Fibroblast of lung (primary cell): Measurements from ENCODE around the gene ZNF608.

Source experiments
- EZH2 ChIP-seq: IDR thresholded peaks from 2 replicates; pipeline ENCODE4 v1.5.1; 2012; ENCODE audit warnings: low read length, control low read depth, mild to moderate bottlenecking; ENCODE audit errors: missing control alignments
- TF ChIP-seq, protein P1 (sequence below), 2 donors: IDR thresholded peaks in 1 of 2; conservative IDR thresholded peaks in 1 of 2; 1 replicate in 1 of 2; 2 replicates in 1 of 2; pipeline ENCODE4 v1.5.1; 2011 to 2012; ENCODE audit warnings: low read length in 2 of 2, control low read depth in 1 of 2, inconsistent platforms in 1 of 2, low read depth in 1 of 2, mild to moderate bottlenecking in 1 of 2

GRCh38 chr5:124760608-124761007, 14.2 kb upstream of the ZNF608 start:
- TF ChIP-seq, protein P1, sequence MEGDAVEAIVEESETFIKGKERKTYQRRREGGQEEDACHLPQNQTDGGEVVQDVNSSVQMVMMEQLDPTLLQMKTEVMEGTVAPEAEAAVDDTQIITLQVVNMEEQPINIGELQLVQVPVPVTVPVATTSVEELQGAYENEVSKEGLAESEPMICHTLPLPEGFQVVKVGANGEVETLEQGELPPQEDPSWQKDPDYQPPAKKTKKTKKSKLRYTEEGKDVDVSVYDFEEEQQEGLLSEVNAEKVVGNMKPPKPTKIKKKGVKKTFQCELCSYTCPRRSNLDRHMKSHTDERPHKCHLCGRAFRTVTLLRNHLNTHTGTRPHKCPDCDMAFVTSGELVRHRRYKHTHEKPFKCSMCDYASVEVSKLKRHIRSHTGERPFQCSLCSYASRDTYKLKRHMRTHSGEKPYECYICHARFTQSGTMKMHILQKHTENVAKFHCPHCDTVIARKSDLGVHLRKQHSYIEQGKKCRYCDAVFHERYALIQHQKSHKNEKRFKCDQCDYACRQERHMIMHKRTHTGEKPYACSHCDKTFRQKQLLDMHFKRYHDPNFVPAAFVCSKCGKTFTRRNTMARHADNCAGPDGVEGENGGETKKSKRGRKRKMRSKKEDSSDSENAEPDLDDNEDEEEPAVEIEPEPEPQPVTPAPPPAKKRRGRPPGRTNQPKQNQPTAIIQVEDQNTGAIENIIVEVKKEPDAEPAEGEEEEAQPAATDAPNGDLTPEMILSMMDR (conservative IDR thresholded peaks at IDR 0.05 in 1 of 2, IDR thresholded peaks at IDR 0.05 in 1 of 2; ENCODE audit: low read depth in 1 of 2, low read length in 2 of 2) = no peak
- TF ChIP-seq EZH2 = no peak
